NT2/D1 (cell line): ENCODE data around the gene NLRP11.

Experiments
- SUZ12 ChIP-seq: IDR thresholded peaks from 2 replicates; pipeline ENCODE4 v1.6.1; 2011; ENCODE audit not compliant: insufficient read length, insufficient read depth; ENCODE audit errors: extremely low read depth
- YY1 ChIP-seq: IDR thresholded peaks from 2 replicates; pipeline ENCODE4 v1.6.1; 2011; ENCODE audit not compliant: insufficient read length, insufficient read depth

- TF ChIP-seq YY1 (no peak), SUZ12 (no peak)
Measured at GRCh38 chr19:55750715-55751114, 81.1 kb downstream of the NLRP11 start.
